Stimulated activated CD4-positive, alpha-beta T cell treated with anti-CD3 and anti-CD28 coated beads, Interleukin-12 subunit alpha, Interleukin-12 subunit beta, amount 100 ng/mL, for 48 hours (primary cell): ENCODE measurements around the gene GTF2IRD1.
"Not testable (repeated sequence)": the region's sequence is repeated elsewhere in the genome, so short reads cannot be mapped to it uniquely, and the experiment has no call there.

Experiments used
- DNase-seq, 3 donors: peaks; one replicate each; pipeline ENCODE4 v3.0.0-alpha.2; 2020; ENCODE audit warnings: low read depth in 2 of 3, low spot score in 1 of 3

Gene GTF2IRD1

GRCh38 chr7:74453322-74454011 lies at the start of gene GTF2IRD1:
GTF2IRD1 (plus strand) TSS chr7:74453906; CDS start chr7:74508081, 54,175 bp downstream.
- DNase-seq: peak; percentile 24 to 33 (median 31)

- no peak for DNase-seq
Measured at GRCh38 chr7:74404388-74404700, 49.4 kb upstream of the GTF2IRD1 start.

GRCh38 chr7:74404741-74405140 lies 49.0 kb upstream of the GTF2IRD1 start:
- no peak for DNase-seq

GRCh38 chr7:74405191-74405898 lies 48.4 kb upstream of the GTF2IRD1 start:
- DNase-seq: no peak

GRCh38 chr7:74405899-74406512 lies 47.7 kb upstream of the GTF2IRD1 start:
- DNase-seq: no peak

- no peak for DNase-seq
Measured at GRCh38 chr7:74407958-74408357, 45.7 kb upstream of the GTF2IRD1 start.

GRCh38 chr7:74409571-74409970 lies 44.1 kb upstream of the GTF2IRD1 start:
- DNase-seq: no peak

GRCh38 chr7:74410772-74411171 lies 42.9 kb upstream of the GTF2IRD1 start:
- no peak for DNase-seq

- not testable (repeated sequence) for DNase-seq
Measured at GRCh38 chr7:74411571-74411970, 42.1 kb upstream of the GTF2IRD1 start.

- no peak for DNase-seq
Measured at GRCh38 chr7:74412056-74412455, 41.6 kb upstream of the GTF2IRD1 start.

- no peak for DNase-seq
Measured at GRCh38 chr7:74412603-74413002, 41.1 kb upstream of the GTF2IRD1 start.

- DNase-seq: not testable (repeated sequence)
Measured at GRCh38 chr7:74414595-74415333, 38.9 kb upstream of the GTF2IRD1 start.

- peak; percentile 27 to 51 (median 28) for DNase-seq
Measured at GRCh38 chr7:74417419-74417971, 36.2 kb upstream of the GTF2IRD1 start.

- DNase-seq: no peak
Measured at GRCh38 chr7:74418076-74418475, 35.6 kb upstream of the GTF2IRD1 start.

- no peak for DNase-seq
Measured at GRCh38 chr7:74418538-74418937, 35.2 kb upstream of the GTF2IRD1 start.

GRCh38 chr7:74419232-74419631 lies 34.5 kb upstream of the GTF2IRD1 start:
- DNase-seq: not testable (repeated sequence)

- no peak for DNase-seq
Measured at GRCh38 chr7:74420006-74420405, 33.7 kb upstream of the GTF2IRD1 start.

- DNase-seq: no peak
Measured at GRCh38 chr7:74424291-74424880, 29.3 kb upstream of the GTF2IRD1 start.

- no peak for DNase-seq
Measured at GRCh38 chr7:74428023-74428422, 25.7 kb upstream of the GTF2IRD1 start.

GRCh38 chr7:74429153-74429747 lies 24.5 kb upstream of the GTF2IRD1 start:
- no peak for DNase-seq

- DNase-seq: not testable (repeated sequence)
Measured at GRCh38 chr7:74430409-74430808, 23.3 kb upstream of the GTF2IRD1 start.
